HG03039 (cell line): ENCODE measurements around the gene FOXE3.

Experiments used
- ATAC-seq: cut with Tn5 transposase; IDR thresholded peaks from one replicate; pipeline ENCODE4 v1.9.1; 2021; ENCODE audit warnings: mild to moderate bottlenecking, moderate library complexity; ENCODE audit not compliant: unreplicated experiment

The FOXE3 gene

GRCh38 chr1:47415728-47416318, at the start of gene FOXE3:
Gene FOXE3, plus strand, starts transcription at chr1:47416285. Its CDS starts 31 bp downstream, at chr1:47416316.
- ATAC-seq: no peak

GRCh38 chr1:47367651-47368050, 48.4 kb upstream of the FOXE3 start:
- ATAC-seq: no peak

GRCh38 chr1:47371016-47371517, 45.0 kb upstream of the FOXE3 start:
- no peak for ATAC-seq

- ATAC-seq: no peak
These were observed 41.6 kb upstream of the FOXE3 start for GRCh38 chr1:47374501-47374900.

GRCh38 chr1:47378147-47378546, 37.9 kb upstream of the FOXE3 start:
- no peak for ATAC-seq

- no peak for ATAC-seq
These were observed 35.4 kb upstream of the FOXE3 start for GRCh38 chr1:47380699-47381098.

- ATAC-seq: no peak
These were observed 33.6 kb upstream of the FOXE3 start for GRCh38 chr1:47382399-47382983.

GRCh38 chr1:47384083-47384482, 32.0 kb upstream of the FOXE3 start:
- ATAC-seq: no peak

GRCh38 chr1:47385020-47385419, 31.1 kb upstream of the FOXE3 start:
- no peak for ATAC-seq

- no peak for ATAC-seq
These were observed 29.8 kb upstream of the FOXE3 start for GRCh38 chr1:47386268-47386667.

- ATAC-seq: no peak
These were observed 27.8 kb upstream of the FOXE3 start for GRCh38 chr1:47388030-47388890.

GRCh38 chr1:47388891-47389238, 27.2 kb upstream of the FOXE3 start:
- ATAC-seq: no peak

- no peak for ATAC-seq
These were observed 26.4 kb upstream of the FOXE3 start for GRCh38 chr1:47389731-47390130.

- ATAC-seq: no peak
These were observed 25.2 kb upstream of the FOXE3 start for GRCh38 chr1:47390843-47391242.

- ATAC-seq: no peak
These were observed 22.9 kb upstream of the FOXE3 start for GRCh38 chr1:47393141-47393540.

GRCh38 chr1:47395433-47395832, 20.7 kb upstream of the FOXE3 start:
- ATAC-seq: no peak

- no peak for ATAC-seq
These were observed 19.4 kb upstream of the FOXE3 start for GRCh38 chr1:47396671-47397196.

GRCh38 chr1:47399138-47399845, 16.8 kb upstream of the FOXE3 start:
- no peak for ATAC-seq

- ATAC-seq: no peak
These were observed 16.3 kb upstream of the FOXE3 start for GRCh38 chr1:47399846-47400155.

- ATAC-seq: no peak
These were observed 14.3 kb upstream of the FOXE3 start for GRCh38 chr1:47401761-47402160.

- no peak for ATAC-seq
These were observed 13.5 kb upstream of the FOXE3 start for GRCh38 chr1:47402591-47402990.
